Upper lobe of left lung (tissue), 6 donors: ENCODE data around the gene SLC25A45. TPM values are rescaled to one million over a fixed set of nuclear protein-coding genes. Genes with fewer than 3 reads are reported as not detected.

Experiments
- ATAC-seq, 2 donors: fragments of 200-7000 bp; cut with Tn5 transposase; one replicate each; pipeline ENCODE4 v1.9.1; 2022; ENCODE audit warnings: mild to moderate bottlenecking in 2 of 2, moderate library complexity in 2 of 2; ENCODE audit not compliant: low FRiP score in 2 of 2
- DNase-seq, 2 donors: peaks; one replicate each; pipeline ENCODE4 v3.0.0-alpha.2; 2019 to 2020
- H3K27ac ChIP-seq, 4 donors: fragments of 200-600 bp; sonication (generic); one replicate each; pipeline ENCODE4 v1.5.1; 2016 to 2019
- H3K27me3 ChIP-seq, 4 donors: fragments of 200-600 bp; sonication (generic); one replicate each; pipeline ENCODE4 v1.5.1; 2017 to 2019
- H3K36me3 ChIP-seq, 4 donors: fragments of 200-600 bp; sonication (generic); one replicate each; pipeline ENCODE4 v1.5.1; 2016 to 2019
- H3K4me1 ChIP-seq, 4 donors: fragments of 200-600 bp; sonication (generic); one replicate each; pipeline ENCODE4 v1.5.1; 2018 to 2019
- H3K4me3 ChIP-seq, 4 donors: fragments of 200-600 bp; sonication (generic); one replicate each; pipeline ENCODE4 v1.5.1; 2017 to 2019; ENCODE audit warnings: mild to moderate bottlenecking in 2 of 4, moderate library complexity in 1 of 4
- H3K9me3 ChIP-seq, 4 donors: fragments of 200-600 bp; sonication (generic); one replicate each; pipeline ENCODE4 v1.5.1; 2018 to 2019
- CTCF ChIP-seq, 6 experiments: fragments of 450-650 bp in 4 of 6; fragments of 200-600 bp in 2 of 6; sonication (generic) in 2 of 6; IDR thresholded peaks; one replicate each; pipeline ENCODE4 v1.5.1; 2016 to 2019; ENCODE audit warnings: antibody characterized with exemption in 6 of 6
- EP300 ChIP-seq, 4 donors: sonication (generic); formaldehyde crosslinking; IDR thresholded peaks; one replicate each; pipeline ENCODE4 v1.5.1; 2017; ENCODE audit warnings: antibody characterized with exemption in 4 of 4, control low read depth in 2 of 4
- POLR2A ChIP-seq, 4 donors: fragments of 450-650 bp; IDR thresholded peaks; one replicate each; pipeline ENCODE4 v1.5.1; 2016 to 2017; ENCODE audit warnings: antibody characterized with exemption in 4 of 4, mild to moderate bottlenecking in 2 of 4
- POLR2AphosphoS5 ChIP-seq, 2 donors: sonication (generic); formaldehyde crosslinking; IDR thresholded peaks; one replicate each; pipeline ENCODE4 v1.5.1; 2017; ENCODE audit warnings: antibody characterized with exemption in 2 of 2
- WGBS, 2 donors: methylation state at CpG; one replicate each; pipeline ENCODE4 v1.1.5; 2017 to 2018; 5-methylcytosine and 5-hydroxymethylcytosine counted together
- total RNA-seq, 6 donors: library from RNA; depleted of rRNA in 4 of 6; stranded (reverse); fragments of >200 nt in 4 of 6; gene quantifications; one replicate each; pipeline versions ENCODE4 v1.1.0 to v1.2.1, GENCODE V29; 2016 to 2021
- donor health status: DM: no; HTN: no; CAD: no; lungs with moderate emphysema.
- donor health status: DM: no; HTN: yes; CAD: no; lungs with severe emphysema.

Gene SLC25A45
- total RNA-seq, 6 donors from 2014 or later, result 5.5 to 40.8 (median 19.4) TPM

DNA sequence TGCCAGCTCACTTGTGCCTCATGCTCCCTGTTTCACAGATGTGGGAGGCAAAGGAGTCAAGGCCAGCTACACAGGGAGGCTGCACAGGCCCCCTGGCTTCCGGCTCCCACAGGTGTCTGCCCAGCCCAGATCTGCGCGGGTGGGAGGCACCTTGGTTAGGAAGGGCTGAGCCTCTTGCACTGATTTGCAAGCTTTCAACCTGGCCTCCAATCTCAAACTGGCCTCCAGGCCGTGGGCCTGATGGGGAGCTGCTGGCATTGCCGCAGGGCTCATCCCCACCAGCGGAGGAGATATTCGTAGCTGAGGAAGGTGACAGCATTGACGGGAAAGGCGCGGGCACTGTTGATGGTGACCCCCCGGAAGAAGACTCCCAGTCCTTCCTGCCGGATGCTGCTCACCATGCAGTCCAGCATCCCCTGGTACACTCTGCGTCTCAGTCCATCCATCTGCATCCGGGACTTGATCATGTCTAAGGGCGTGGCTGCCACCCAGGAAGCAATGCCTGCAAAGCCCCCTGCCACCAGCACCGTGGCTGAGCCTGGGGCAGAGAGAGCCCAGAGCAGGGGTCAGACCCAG is 6.2 kb downstream of the SLC25A45 start:
- Histone ChIP-seq H3K27me3 (no peaks in the 10 kb centered on the region), H3K36me3 (no peaks in the 10 kb centered on the region), H3K9me3 (no peaks in the 10 kb centered on the region), H3K4me3 (no peak overlapping the region), H3K4me1 (peaks cover 6 to 44% (median 16%) of the 10 kb centered on the region in 4 donors), H3K27ac (peak overlapping the region in 1 of 4 donors; percentile 53)
- no peak for ATAC-seq
- 88 to 92% methylated on average over 15 to 16 of the region's 16 CpGs for WGBS, 2 donors
- DNase-seq, result no peak
- TF ChIP-seq POLR2AphosphoS5 (IDR thresholded peaks at IDR 0.05), result no peak
- TF ChIP-seq POLR2A (IDR thresholded peaks at IDR 0.05), result no peak
- no peak for TF ChIP-seq EP300 (IDR thresholded peaks at IDR 0.05)
- TF ChIP-seq CTCF (IDR thresholded peaks at IDR 0.05), result no peak

- no peaks in the 10 kb centered on the region for H3K36me3 ChIP-seq
- no peak for TF ChIP-seq EP300 (IDR thresholded peaks at IDR 0.05)
- no peak for TF ChIP-seq CTCF (IDR thresholded peaks at IDR 0.05)
- no peak for TF ChIP-seq POLR2A (IDR thresholded peaks at IDR 0.05)
- TF ChIP-seq POLR2AphosphoS5 (IDR thresholded peaks at IDR 0.05), result no peak
- no peak for ATAC-seq
- H3K27ac ChIP-seq, result no peak overlapping the region
- H3K4me3 ChIP-seq, result no peak overlapping the region
- WGBS, 2 donors, result 87 to 90% methylated on average over 8 of the region's 8 CpGs
- no peak for DNase-seq
- peaks cover 4 to 40% (median 10%) of the 10 kb centered on the region in 4 donors for H3K4me1 ChIP-seq
- H3K9me3 ChIP-seq, result no peaks in the 10 kb centered on the region
- no peaks in the 10 kb centered on the region for H3K27me3 ChIP-seq
Observed at GRCh38 chr11:65375012-65375411, 7.4 kb downstream of the SLC25A45 start.

GRCh38 chr11:65373839-65374580 is 8.4 kb downstream of the SLC25A45 start:
- Histone ChIP-seq H3K4me1 (peaks cover 4 to 32% (median 10%) of the 10 kb centered on the region in 4 donors), H3K9me3 (no peaks in the 10 kb centered on the region), H3K27me3 (no peaks in the 10 kb centered on the region), H3K36me3 (no peaks in the 10 kb centered on the region), H3K4me3 (no peak overlapping the region), H3K27ac (no peak overlapping the region)
- TF ChIP-seq POLR2AphosphoS5 (IDR thresholded peaks at IDR 0.05) (no peak), CTCF (IDR thresholded peaks at IDR 0.05) (no peak), EP300 (IDR thresholded peaks at IDR 0.05) (no peak), POLR2A (IDR thresholded peaks at IDR 0.05) (no peak)
- no peak for ATAC-seq
- DNase-seq, result no peak
- WGBS, 2 donors, result 87 to 88% methylated on average over 13 to 14 of the region's 14 CpGs

DNA sequence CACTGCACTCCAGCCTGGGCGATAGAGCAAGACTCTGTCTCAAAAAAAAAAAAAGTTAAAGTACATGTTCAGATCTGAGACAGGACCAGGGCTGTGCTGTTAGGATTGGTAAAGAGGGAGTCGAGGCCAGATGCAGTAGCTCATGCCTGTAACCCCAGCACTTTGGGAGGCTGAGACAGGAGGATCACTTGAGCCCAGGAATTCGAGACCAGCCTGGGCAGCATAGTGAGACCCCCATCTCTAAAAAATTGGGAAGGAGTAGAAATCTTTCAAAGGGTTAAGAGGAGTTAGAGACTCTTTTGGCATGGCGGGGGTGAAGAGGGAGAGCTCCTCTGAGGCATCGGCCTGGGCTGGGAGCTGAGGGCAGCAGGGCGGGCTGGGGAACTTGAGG is 11.8 kb downstream of the SLC25A45 start:
- Histone ChIP-seq H3K9me3 (no peaks in the 10 kb centered on the region), H3K27me3 (no peaks in the 10 kb centered on the region), H3K36me3 (no peaks in the 10 kb centered on the region), H3K4me1 (peaks cover 6 to 20% (median 11%) of the 10 kb centered on the region in 4 donors), H3K4me3 (no peak overlapping the region), H3K27ac (peak overlapping the region; percentile 39 to 66 (median 54))
- WGBS, 2 donors, result 77 to 83% methylated on average over 6 of the region's 6 CpGs
- ATAC-seq, result no peak
- TF ChIP-seq POLR2A (IDR thresholded peaks at IDR 0.05), result no peak
- no peak for TF ChIP-seq EP300 (IDR thresholded peaks at IDR 0.05)
- TF ChIP-seq CTCF (IDR thresholded peaks at IDR 0.05), result no peak
- TF ChIP-seq POLR2AphosphoS5 (IDR thresholded peaks at IDR 0.05), result no peak
- no peak for DNase-seq
